ENCODE results near the gene CELA3B. TPM values are rescaled to one million over a fixed set of nuclear protein-coding genes. Genes with fewer than 3 reads are reported as not detected.
"Not testable (repeated sequence)": the region's sequence is repeated elsewhere in the genome, so short reads cannot be mapped to it uniquely, and the experiment has no call there.

The CELA3B gene
- total and polyA plus RNA-seq, 2 donors: 0.49 TPM; not detected in 1

DNA sequence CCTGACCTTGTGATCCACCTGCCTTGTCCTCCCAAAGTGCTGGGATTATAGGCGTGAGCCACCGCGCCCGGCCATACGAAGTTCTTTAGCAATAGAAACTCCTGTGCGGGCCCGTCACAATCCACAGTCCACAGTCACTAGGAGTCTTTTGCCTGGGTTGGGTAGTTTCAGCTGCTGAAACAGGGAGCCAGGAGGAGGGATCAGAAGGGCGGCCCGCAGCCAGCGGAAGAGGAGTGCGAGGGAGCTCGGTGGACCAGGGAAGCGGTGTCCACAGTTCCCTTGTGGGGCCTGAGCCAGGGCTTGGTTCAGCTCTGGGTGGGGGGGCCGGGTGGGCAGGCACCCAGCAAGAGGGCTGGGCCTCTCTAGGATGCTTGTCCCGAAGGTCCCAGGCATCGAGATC is 21.8 kb upstream of the CELA3B start:
- no peak overlapping the region for H3K4me3 ChIP-seq (ENCODE audit: low read depth, low read length)
- H3K36me3 ChIP-seq (ENCODE audit: insufficient read depth): no peaks in the 10 kb centered on the region
- H3K27ac ChIP-seq (ENCODE audit: low read depth): no peak overlapping the region
- 63% methylated on average over 16 of the region's 16 CpGs for WGBS
- H3K4me1 ChIP-seq (ENCODE audit: insufficient read depth): no peaks in the 10 kb centered on the region
- DNase-seq (ENCODE audit: extremely low spot score): no peak

DNA sequence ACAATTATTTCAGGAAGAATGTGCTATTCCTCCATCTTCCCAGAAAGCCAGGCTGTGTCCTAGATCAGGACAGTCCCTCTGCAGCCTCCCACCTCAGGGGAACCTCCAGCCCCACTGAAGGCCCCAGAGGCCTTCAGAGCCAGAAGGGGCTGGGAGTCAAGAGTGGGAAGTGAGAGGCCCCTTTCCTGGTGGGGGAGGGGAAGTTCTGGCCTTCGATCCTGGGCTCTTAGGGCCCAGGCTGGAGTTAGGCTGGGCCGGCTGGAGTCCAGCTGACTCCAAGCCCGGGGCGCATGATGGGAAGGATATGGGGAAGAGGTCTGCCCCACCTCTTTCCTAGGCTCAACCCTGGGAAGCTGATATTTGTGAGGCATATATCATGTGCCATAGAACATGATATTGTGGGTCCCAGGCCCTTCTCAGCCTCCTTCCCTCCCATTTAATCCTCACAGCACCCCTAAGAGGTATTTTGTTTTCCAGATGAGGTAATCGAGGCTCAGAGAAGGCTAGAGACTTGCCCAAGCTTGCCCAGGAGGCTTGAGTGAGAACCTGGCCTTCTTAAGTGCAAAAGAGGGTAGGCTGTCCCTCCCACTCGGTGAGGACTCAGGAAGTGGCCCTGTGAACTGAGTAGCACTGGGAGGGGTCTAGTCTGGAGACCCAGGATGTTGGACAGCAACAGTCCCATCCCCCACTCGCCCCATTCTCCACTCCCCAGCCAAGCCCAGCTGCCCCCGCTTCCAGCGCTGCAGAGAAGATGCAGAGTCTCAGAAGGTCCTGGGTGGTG is 21.1 kb upstream of the CELA3B start:
- peak overlapping the region; percentile 66 for H3K27ac ChIP-seq (ENCODE audit: low read depth)
- no peak for DNase-seq (ENCODE audit: extremely low spot score)

DNA sequence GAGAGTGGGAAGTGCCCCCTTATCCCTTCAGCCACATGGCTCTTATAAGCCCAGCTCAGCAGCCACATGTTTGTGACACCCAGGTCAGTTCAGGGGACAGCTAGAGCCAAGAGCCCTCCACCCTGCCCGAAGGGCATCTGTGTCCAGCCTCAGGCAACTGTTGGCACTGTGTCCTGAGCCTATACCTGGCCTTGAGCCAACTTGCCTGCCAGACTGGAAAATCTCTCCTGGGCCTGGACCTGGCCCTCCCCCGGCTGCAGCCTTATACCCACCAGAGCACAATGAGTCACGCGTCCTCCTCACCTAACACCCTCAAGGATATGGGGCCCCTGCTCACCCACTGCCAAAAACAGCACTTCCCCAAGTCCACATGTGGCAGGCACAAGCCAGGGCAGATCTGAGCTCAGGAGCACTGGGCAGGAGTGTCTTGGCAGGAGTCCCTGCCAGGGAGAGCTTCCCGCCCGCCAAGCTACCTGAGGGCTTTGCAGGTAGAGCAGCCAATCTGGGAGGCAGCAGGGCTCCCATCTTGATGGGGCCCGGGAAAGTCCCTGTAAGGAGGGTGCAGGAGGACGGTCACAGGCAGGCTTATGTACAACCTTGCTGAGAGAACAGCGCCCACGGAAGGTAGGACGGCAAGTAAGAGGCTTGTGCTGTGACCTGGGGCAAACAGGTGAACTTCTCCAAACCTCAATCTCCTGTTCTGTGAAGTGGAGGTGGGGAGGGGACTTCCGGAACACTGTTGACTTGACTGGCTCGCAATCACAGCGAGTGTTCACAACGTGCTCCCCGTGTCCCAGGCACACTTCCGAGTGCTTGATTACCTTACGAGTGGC is 19.9 kb upstream of the CELA3B start:
- Histone ChIP-seq H3K36me3 (ENCODE audit: insufficient read depth) (no peaks in the 10 kb centered on the region), H3K4me1 (ENCODE audit: insufficient read depth) (no peaks in the 10 kb centered on the region), H3K27ac (ENCODE audit: low read depth) (no peak overlapping the region), H3K4me3 (ENCODE audit: low read depth, low read length) (no peak overlapping the region)
- 62% methylated on average over 18 of the region's 18 CpGs for WGBS
- DNase-seq (ENCODE audit: extremely low spot score): no peak

More for the DNA sequence above, 21.1 kb upstream of the CELA3B start:
- Histone ChIP-seq H3K36me3 (ENCODE audit: insufficient read depth) (no peaks in the 10 kb centered on the region), H3K4me1 (ENCODE audit: insufficient read depth) (no peaks in the 10 kb centered on the region), H3K4me3 (ENCODE audit: low read depth, low read length) (no peak overlapping the region)
- 57% methylated on average over 9 of the region's 9 CpGs for WGBS

DNA sequence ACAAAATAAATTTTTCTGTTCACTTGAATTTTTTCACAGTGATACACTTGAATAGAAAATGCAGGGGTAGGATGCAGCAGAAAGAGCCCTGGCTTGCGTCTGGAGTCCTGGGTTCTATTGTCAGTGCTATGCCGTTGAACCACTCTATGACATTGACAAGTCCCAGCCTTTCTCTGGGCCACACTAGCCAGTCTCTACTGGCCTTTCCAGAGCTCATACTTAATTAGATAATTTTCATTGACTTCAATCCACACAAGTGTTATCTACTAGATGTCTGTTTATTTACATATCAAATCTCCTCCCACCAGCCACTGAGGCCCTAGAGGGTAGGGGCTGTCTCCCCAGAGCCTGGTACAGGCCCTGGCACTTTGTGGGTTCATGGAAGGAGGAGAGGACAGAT is 15.5 kb upstream of the CELA3B start:
- H3K4me1 ChIP-seq (ENCODE audit: insufficient read depth): no peaks in the 10 kb centered on the region
- no peak overlapping the region for H3K4me3 ChIP-seq (ENCODE audit: low read depth, low read length)
- no peaks in the 10 kb centered on the region for H3K36me3 ChIP-seq (ENCODE audit: insufficient read depth)
- DNase-seq (ENCODE audit: extremely low spot score): no peak
- no peak overlapping the region for H3K27ac ChIP-seq (ENCODE audit: low read depth)
- WGBS: 55% methylated on average over 2 of the region's 2 CpGs

DNA sequence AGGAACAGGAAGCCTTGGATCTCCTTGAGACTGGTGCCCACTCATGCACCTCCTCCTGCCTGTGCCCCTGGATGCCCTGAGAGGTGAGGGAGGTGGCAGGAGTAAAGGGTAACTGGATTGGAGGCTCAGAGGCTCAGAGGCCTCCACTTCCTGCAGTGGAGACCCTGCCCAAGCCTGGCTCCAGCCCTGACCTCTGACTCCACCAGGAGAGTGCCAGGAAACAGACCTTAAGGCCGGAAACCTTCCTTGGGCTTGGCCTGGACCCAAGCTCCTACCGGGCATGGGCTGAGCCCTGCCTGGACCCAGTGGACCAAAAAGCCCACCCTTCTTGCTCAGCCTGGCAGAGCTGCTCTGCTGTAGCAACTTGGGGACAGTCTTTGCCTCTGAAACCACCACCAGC is 15.0 kb upstream of the CELA3B start:
- DNase-seq (ENCODE audit: extremely low spot score): no peak
- no peak overlapping the region for H3K4me3 ChIP-seq (ENCODE audit: low read depth, low read length)
- no peaks in the 10 kb centered on the region for H3K4me1 ChIP-seq (ENCODE audit: insufficient read depth)
- no peaks in the 10 kb centered on the region for H3K36me3 ChIP-seq (ENCODE audit: insufficient read depth)
- no peak overlapping the region for H3K27ac ChIP-seq (ENCODE audit: low read depth)
- 58% methylated on average over 2 of the region's 2 CpGs for WGBS

DNA sequence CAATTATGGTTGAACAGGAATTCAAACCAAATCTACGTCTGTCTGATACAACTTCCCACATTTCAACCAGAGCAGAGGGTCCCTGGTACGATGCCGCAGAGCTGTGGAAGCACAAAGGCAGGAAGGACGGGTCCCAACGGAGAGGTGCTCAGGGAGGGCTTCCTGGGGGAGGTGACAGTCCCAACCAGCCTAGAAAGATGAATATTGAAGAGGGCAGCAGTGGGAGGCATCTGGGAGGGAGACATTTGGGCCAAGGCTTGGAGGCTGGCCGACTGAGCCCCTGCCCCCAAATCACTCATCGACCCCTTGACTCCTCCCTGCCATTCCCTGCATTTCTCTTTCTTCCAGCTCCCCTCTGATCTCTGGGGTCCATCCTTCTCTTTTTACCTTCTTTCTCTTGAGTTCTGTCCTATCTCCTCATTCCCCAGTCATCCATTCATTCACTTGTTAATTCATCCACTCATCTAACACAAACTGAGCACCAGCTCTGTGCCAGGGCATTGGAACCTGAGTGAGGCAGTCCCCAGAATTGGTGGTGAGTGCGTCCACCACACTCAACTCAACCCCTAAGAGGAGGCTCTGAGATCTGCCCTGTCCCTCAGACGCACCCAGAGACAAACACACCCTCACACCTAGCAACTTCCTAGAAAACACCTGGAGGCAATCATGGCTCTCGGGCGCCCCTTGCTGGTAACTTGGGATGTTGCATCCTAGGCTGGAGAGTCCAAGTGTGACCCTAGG is 13.2 kb upstream of the CELA3B start:
- H3K4me1 ChIP-seq (ENCODE audit: insufficient read depth): no peaks in the 10 kb centered on the region
- WGBS: 47% methylated on average over 11 of the region's 11 CpGs
- DNase-seq (ENCODE audit: extremely low spot score): peak; percentile 47
- no peak overlapping the region for H3K4me3 ChIP-seq (ENCODE audit: low read depth, low read length)
- H3K36me3 ChIP-seq (ENCODE audit: insufficient read depth): no peaks in the 10 kb centered on the region
- H3K27ac ChIP-seq (ENCODE audit: low read depth): no peak overlapping the region

DNA sequence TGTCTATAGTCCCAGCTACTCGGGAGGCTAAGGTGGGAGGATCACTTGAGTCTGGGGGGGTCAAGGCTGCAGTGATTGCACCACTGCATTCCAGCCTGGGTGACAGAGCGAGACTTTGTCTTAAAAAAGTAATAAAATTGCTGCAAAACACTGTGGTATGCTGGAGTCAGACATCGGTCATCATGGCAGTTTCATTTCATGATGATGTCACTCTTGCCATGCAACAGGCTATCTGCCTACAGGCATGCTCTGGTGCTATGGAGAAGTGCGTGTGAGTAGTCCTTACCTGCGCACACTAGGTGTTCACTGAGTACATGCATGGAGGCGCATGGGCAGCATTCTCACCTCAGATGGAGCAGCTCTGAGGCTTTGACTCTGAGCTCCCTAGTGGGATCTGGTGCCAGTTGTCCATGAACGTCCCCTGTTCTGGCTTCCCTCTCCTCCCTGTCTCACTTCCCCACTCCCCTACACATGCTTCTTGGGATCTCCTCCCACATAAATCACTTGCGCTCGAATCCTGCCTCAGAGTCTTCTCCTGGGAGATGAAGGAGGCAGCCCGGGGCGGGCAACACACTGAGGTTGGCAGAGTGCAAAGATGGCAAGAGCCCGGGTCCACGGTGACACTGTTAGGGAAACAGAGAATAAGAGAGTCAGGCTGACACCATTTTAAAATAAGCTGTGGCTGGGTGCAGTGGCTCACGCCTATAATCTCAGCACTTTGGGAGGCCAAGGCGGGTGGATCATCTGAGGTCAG is 10.4 kb upstream of the CELA3B start:
- WGBS: 82% methylated on average over 15 of the region's 15 CpGs
- no peak for DNase-seq (ENCODE audit: extremely low spot score)

DNA sequence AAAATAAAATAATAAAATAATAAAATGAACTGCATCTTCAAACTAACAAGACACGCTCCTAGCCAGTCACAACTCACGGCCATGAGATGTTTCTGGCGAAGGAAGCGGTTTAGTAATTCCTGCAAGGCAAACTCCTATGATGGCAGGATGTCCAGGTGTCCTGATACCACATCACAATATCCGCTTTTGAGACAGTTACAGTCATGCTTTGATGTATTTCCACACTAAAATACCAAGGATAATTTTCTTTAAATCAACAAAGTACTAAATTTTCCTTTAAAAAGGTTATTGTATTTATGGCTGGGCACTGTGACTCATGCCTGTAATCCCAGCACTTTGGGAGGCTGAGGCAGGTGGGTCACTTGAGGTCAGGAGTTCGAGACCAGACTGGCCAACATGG is 9.6 kb upstream of the CELA3B start:
- not testable (repeated sequence) for H3K4me3 ChIP-seq (ENCODE audit: low read depth, low read length); DNase-seq (ENCODE audit: extremely low spot score); H3K36me3 ChIP-seq (ENCODE audit: insufficient read depth); H3K27ac ChIP-seq (ENCODE audit: low read depth); H3K4me1 ChIP-seq (ENCODE audit: insufficient read depth)
- WGBS: 91% methylated on average over 6 of the region's 6 CpGs

More for the DNA sequence above, 10.4 kb upstream of the CELA3B start:
- Histone ChIP-seq H3K4me3 (ENCODE audit: low read depth, low read length) (no peak overlapping the region), H3K27ac (ENCODE audit: low read depth) (no peak overlapping the region), H3K36me3 (ENCODE audit: insufficient read depth) (no peaks in the 10 kb centered on the region), H3K4me1 (ENCODE audit: insufficient read depth) (no peaks in the 10 kb centered on the region)

DNA sequence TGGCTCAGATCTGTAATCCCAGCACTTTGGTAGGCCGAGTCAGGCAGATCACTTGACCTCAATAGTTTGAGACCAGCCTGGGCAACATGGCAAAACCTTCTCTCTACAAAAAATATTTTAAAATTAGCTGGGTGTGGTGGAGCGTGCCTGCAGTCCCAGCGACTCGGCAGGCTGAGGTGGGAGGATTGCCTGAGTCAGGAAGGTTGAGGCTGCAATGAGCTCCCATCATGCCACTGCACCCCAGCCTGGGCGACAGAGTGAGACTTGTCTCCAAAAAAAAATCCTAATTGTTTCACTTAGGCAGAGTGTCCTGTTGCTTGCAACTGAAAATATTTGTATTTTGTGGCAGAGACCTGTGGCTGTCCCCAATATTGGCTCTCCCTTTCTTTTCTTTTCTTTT is 7.8 kb upstream of the CELA3B start:
- not testable (repeated sequence) for DNase-seq (ENCODE audit: extremely low spot score); H3K4me3 ChIP-seq (ENCODE audit: low read depth, low read length); H3K27ac ChIP-seq (ENCODE audit: low read depth); H3K36me3 ChIP-seq (ENCODE audit: insufficient read depth); H3K4me1 ChIP-seq (ENCODE audit: insufficient read depth)
- WGBS: 79% methylated on average over 5 of the region's 5 CpGs

DNA sequence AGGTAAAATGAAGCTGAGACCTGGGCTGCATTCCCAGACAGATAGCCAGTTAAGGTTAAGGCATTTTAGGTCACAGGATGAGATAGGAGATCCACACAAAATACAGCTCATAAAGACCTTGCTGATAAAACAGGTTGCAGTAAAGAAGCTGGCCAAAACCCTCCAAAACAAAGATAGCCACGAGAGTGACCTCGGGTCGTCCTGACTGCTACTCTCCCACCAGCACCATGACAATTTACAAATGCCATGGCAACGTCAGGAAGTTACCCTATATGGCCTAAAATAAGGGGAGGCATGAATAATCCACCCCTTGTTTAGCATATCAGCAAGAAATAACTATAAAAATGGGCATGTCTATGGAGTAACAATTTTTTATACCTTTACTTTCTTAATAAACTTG is 6.3 kb upstream of the CELA3B start:
- H3K4me3 ChIP-seq (ENCODE audit: low read depth, low read length); H3K4me1 ChIP-seq (ENCODE audit: insufficient read depth); H3K27ac ChIP-seq (ENCODE audit: low read depth); DNase-seq (ENCODE audit: extremely low spot score); H3K36me3 ChIP-seq (ENCODE audit: insufficient read depth): not testable (repeated sequence)
- WGBS: 53% methylated on average over 4 of the region's 4 CpGs

DNA sequence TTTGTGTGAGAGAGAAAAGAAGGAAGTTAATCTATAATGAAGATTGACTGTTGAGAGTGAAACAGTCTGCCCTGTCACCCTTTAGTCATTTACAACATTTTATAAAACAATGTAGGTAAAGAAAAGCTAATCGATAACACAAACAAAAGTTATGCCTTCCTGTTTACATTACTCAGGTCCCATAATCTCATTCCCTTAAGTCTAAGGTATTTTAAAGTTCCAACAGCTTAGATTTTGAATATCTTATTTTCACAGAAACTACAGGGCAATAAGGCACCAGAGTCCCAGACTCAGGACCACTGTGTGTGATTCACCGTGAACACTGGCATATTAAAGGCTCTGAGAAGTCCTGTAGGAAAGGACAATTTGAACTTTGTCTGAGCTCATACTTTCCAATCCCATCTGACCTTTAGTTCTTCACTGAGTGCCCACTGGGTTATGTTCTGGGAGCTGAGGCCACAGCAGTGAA is 3.8 kb upstream of the CELA3B start:
- WGBS: 49% methylated on average over 2 of the region's 2 CpGs

DNA sequence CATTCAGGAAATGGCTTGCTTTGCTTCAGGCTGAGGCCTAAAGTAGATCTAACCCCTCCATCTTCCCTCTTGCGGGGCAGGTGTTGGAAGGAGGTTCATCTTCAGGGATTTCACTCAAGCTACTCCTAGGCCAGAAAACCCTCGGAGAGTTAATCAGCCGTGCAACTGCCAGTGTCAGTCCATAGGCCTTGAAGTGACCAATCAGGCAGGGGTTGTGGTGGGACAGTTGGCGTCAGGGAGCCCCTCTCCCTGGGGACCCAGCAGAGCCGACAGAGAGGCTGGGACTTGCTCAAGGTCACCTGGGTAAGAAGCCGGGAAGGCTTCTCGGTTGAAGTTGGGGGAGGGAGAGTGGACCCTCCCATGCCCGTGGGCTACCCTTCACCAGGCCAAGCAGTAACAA is 2.9 kb upstream of the CELA3B start:
- H3K4me3 ChIP-seq (ENCODE audit: low read depth, low read length); H3K27ac ChIP-seq (ENCODE audit: low read depth); H3K4me1 ChIP-seq (ENCODE audit: insufficient read depth); DNase-seq (ENCODE audit: extremely low spot score); H3K36me3 ChIP-seq (ENCODE audit: insufficient read depth): not testable (repeated sequence)
- WGBS: 91% methylated on average over 8 of the region's 8 CpGs

More for the DNA sequence above, 3.8 kb upstream of the CELA3B start:
- not testable (repeated sequence) for H3K4me3 ChIP-seq (ENCODE audit: low read depth, low read length); H3K4me1 ChIP-seq (ENCODE audit: insufficient read depth); H3K27ac ChIP-seq (ENCODE audit: low read depth); H3K36me3 ChIP-seq (ENCODE audit: insufficient read depth); DNase-seq (ENCODE audit: extremely low spot score)

DNA sequence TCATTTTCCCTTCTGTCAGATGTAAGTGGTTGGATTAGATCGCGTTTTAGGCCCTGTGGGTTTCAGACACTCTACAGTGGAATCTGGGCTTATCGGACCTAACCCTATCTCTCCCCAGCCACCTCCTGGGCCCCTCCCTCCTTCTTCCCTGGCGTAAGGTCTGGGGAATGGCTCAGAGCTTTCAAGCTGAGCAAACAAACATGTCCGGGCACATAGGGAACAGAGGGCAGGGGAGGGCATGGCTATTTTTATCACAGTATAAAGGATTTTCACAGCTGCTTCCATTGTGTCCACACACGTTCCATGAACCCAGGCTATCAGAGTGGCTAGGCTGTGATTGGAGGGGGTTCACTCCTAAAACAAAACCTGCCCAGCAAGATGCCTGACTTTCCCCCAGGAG is 2.1 kb upstream of the CELA3B start:
- H3K4me1 ChIP-seq (ENCODE audit: insufficient read depth); H3K36me3 ChIP-seq (ENCODE audit: insufficient read depth); H3K27ac ChIP-seq (ENCODE audit: low read depth); H3K4me3 ChIP-seq (ENCODE audit: low read depth, low read length): not testable (repeated sequence)
- DNase-seq (ENCODE audit: extremely low spot score): peak; percentile 40
- WGBS: 59% methylated on average over 6 of the region's 6 CpGs
